Vein endothelial cell (primary cell): ENCODE measurements around the gene INSL6. TPM values are rescaled to one million over a fixed set of nuclear protein-coding genes. Genes with fewer than 3 reads are reported as not detected.

ENCODE experiments used
- small RNA-seq: library from RNA; depleted of rRNA; stranded (forward); fragments of <200 nt; gene quantifications from one replicate; pipeline ENCODE3, GENCODE V24; 2012
- total RNA-seq: library from RNA; depleted of rRNA; stranded (reverse); fragments of >200 nt; gene quantifications from 2 replicates; pipeline ENCODE4 v1.2.3, GENCODE V29; 2012

INSL6 gene, protein sequence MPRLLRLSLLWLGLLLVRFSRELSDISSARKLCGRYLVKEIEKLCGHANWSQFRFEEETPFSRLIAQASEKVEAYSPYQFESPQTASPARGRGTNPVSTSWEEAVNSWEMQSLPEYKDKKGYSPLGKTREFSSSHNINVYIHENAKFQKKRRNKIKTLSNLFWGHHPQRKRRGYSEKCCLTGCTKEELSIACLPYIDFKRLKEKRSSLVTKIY
- not detected in 2 replicates for total RNA-seq

DNA sequence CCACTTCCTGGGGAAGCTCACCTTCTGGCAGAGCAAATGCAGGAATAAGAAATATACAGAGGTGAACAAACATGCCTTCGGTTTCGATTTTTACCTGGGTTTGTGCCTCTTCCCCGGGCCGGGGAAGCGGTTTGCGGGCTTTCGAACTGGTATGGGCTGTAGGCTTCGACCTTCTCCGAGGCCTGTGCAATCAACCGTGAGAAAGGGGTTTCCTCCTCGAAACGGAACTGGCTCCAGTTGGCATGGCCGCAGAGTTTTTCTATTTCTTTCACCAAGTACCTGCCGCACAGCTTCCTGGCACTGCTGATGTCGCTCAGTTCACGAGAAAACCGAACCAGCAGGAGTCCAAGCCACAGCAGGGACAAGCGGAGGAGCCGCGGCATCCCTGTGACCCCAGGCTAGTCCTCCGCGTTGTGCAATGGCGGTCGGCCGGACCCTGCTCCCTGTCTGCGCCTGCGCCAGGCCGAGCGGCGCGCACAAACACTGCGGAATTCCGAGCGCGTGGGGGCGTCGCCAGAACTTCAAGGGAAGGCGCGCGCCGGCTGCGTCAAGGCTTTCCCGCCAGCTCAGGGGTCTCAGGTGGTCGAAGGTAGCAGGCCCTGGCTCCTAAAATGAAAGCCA, at the start of gene INSL6:
INSL6 (minus strand) TSS at position 420 of the 621 bp plus-strand sequence; CDS start at position 383, 37 bp downstream.

DNA sequence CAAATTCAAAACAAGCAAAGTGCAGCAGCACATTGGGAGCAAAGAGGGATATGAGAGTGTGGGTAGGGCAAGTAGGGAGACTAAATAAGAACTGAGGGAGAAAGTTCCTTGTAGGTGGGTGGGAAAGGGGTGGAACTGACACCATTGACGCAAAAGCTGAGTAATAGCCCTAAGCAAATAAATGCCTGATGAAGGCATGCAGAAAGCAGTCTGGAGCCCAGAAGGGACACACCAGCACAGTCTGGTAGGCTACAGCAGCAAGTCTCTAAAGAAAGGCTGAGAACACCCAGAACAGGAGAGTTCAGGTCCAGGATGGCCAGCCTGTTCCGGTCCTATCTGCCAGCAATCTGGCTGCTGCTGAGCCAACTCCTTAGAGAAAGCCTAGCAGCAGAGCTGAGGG, 45.8 kb upstream of the INSL6 start, which contains the start of gene INSL4:
INSL4 (plus strand) TSS at position 208 of the 400 bp plus-strand sequence; CDS start at position 313, 105 bp downstream.

Small RNA genes within 50 kb of the gene (small RNA-seq; reads per million reads assigned to genes)
- gene AL133547.1 = not detected

Other genes starting within 250 kb of the INSL6 start
- gene JAK2, start 200.4 kb downstream of the INSL6 start, total RNA-seq = 8.5 and 9.4 TPM in 2 replicates
- not detected in 2 replicates for gene INSL4, start 45.8 kb upstream of the INSL6 start, total RNA-seq
- gene RLN2, start 119.1 kb upstream of the INSL6 start, total RNA-seq = not detected in 2 replicates
- gene RLN1, start 154.2 kb upstream of the INSL6 start, total RNA-seq = not detected in 2 replicates